Activated CD4-positive, alpha-beta T cell treated with anti-CD3 and anti-CD28 coated beads for 36 hours (primary cell): ENCODE measurements around the gene SPCS1. TPM values are rescaled to one million over a fixed set of nuclear protein-coding genes. Genes with fewer than 3 reads are reported as not detected.
"Not testable (repeated sequence)": the region's sequence is repeated elsewhere in the genome, so short reads cannot be mapped to it uniquely, and the experiment has no call there.

Source experiments
- ATAC-seq: fragments of 200-7000 bp; cut with Tn5 transposase; one replicate; pipeline ENCODE4 v1.10.0; 2021; ENCODE audit warnings: mild to moderate bottlenecking, moderate library complexity
- CTCF ChIA-PET: fragments of 350-600 bp; sonication (Branson Sonifier 250); formaldehyde crosslinking; loops from one replicate; lab custom pipeline; 2021; ENCODE audit warnings: antibody characterized with exemption; lab: Charles Lee
- POLR2A ChIA-PET: fragments of 350-600 bp; sonication (Branson Sonifier 250); formaldehyde crosslinking; loops from one replicate; lab custom pipeline; 2021; ENCODE audit warnings: antibody characterized with exemption, inconsistent platforms; lab: Charles Lee
- DNase-seq: peaks from one replicate; pipeline ENCODE4 v3.0.0-alpha.2; 2020
- H3K27ac Mint-ChIP-seq: one replicate; pipeline ENCODE4 v1.8.0; 2021; ENCODE audit warnings: mixed read lengths
- H3K27me3 Mint-ChIP-seq: one replicate; pipeline ENCODE4 v1.8.0; 2021; ENCODE audit warnings: mixed read lengths
- H3K36me3 Mint-ChIP-seq: one replicate; pipeline ENCODE4 v1.8.0; 2021; ENCODE audit warnings: low read depth, mixed read lengths
- H3K4me1 Mint-ChIP-seq: one replicate; pipeline ENCODE4 v1.8.0; 2021; ENCODE audit warnings: mixed read lengths
- H3K4me3 Mint-ChIP-seq: one replicate; pipeline ENCODE4 v1.8.0; 2021; ENCODE audit warnings: mild to moderate bottlenecking, moderate library complexity, mixed read lengths
- H3K9me3 Mint-ChIP-seq: one replicate; pipeline ENCODE4 v1.8.0; 2021; ENCODE audit warnings: low read depth, mixed read lengths
- intact Hi-C, 2 experiments: fragments of 100-400 bp; cut with DNase I in 1 of 2; cut with micrococcal nuclease in 1 of 2; formaldehyde crosslinking; loops; one replicate each; pipeline versions ENCODE4 v1.14.2 to v1.15.1; 2022 to 2024; cut with DNase I, micrococcal nuclease
- total RNA-seq, 2 experiments: library from RNA; stranded (reverse); gene quantifications; one replicate each; pipeline ENCODE4 v1.2.3, GENCODE V29; 2021

Gene SPCS1
- total RNA-seq, 2 experiments from 2014 or later, result 111 to 120 TPM

GRCh38 chr3:52728753-52729152 lies 22.8 kb downstream of the SPCS1 start:
- intact Hi-C loops, CTCF ChIA-PET, H3K4me3 Mint-ChIP-seq, DNase-seq, ATAC-seq, POLR2A ChIA-PET, H3K27ac Mint-ChIP-seq, H3K4me1 Mint-ChIP-seq, H3K27me3 Mint-ChIP-seq: not testable (repeated sequence)
- Mint-ChIP-seq H3K9me3 (peaks cover 21% of the 10 kb centered on the region), H3K36me3 (peaks cover 50% of the 10 kb centered on the region)

- peaks cover 21% of the 10 kb centered on the region for H3K9me3 Mint-ChIP-seq
- H3K27me3 Mint-ChIP-seq, result no peaks in the 10 kb centered on the region
- H3K4me1 Mint-ChIP-seq, result peaks cover 7% of the 10 kb centered on the region
- ATAC-seq (no peak), DNase-seq (no peak)
- ChIA-PET CTCF (interaction anchor here (0.6 kb wide), 1 partner anchor 117 kb away, joined by 3 read pairs; no protein-coding TSS in a partner anchor), POLR2A (no interaction called here)
- intact Hi-C loops, result no loop called here
- peaks cover 59% of the 10 kb centered on the region for H3K36me3 Mint-ChIP-seq
- H3K27ac Mint-ChIP-seq, result no peak overlapping the region
- H3K4me3 Mint-ChIP-seq, result no peak overlapping the region
These were observed 24.8 kb downstream of the SPCS1 start for GRCh38 chr3:52730681-52731080.

GRCh38 chr3:52731590-52731989 lies 25.7 kb downstream of the SPCS1 start:
- peaks cover 61% of the 10 kb centered on the region for H3K36me3 Mint-ChIP-seq
- peaks cover 21% of the 10 kb centered on the region for H3K9me3 Mint-ChIP-seq
- H3K27ac Mint-ChIP-seq, result no peak overlapping the region
- intact Hi-C loops, result no loop called here
- peaks cover 7% of the 10 kb centered on the region for H3K4me1 Mint-ChIP-seq
- no peak for ATAC-seq
- no peaks in the 10 kb centered on the region for H3K27me3 Mint-ChIP-seq
- H3K4me3 Mint-ChIP-seq, result no peak overlapping the region
- CTCF ChIA-PET, result no interaction called here
- no peak for DNase-seq
- POLR2A ChIA-PET, result no interaction called here

- POLR2A ChIA-PET, result no interaction called here
- no peak for ATAC-seq
- H3K27ac Mint-ChIP-seq, result no peak overlapping the region
- CTCF ChIA-PET, result no interaction called here
- intact Hi-C loops, result no loop called here
- H3K4me3 Mint-ChIP-seq, result no peak overlapping the region
- no peaks in the 10 kb centered on the region for H3K27me3 Mint-ChIP-seq
- H3K36me3 Mint-ChIP-seq, result peaks cover 63% of the 10 kb centered on the region
- peaks cover 21% of the 10 kb centered on the region for H3K9me3 Mint-ChIP-seq
- H3K4me1 Mint-ChIP-seq, result peaks cover 7% of the 10 kb centered on the region
- DNase-seq, result no peak
These were observed 27.5 kb downstream of the SPCS1 start for GRCh38 chr3:52733256-52733891.

- Mint-ChIP-seq H3K4me1 (no peaks in the 10 kb centered on the region), H3K27ac (no peak overlapping the region), H3K9me3 (no peaks in the 10 kb centered on the region), H3K4me3 (no peak overlapping the region), H3K36me3 (peaks cover 31% of the 10 kb centered on the region), H3K27me3 (no peaks in the 10 kb centered on the region)
- POLR2A ChIA-PET, result no interaction called here
- intact Hi-C loops, result loop anchor here (5.0 kb wide), 2 partner anchors 193 to 458 kb away; no protein-coding TSS in a partner anchor
- CTCF ChIA-PET, result interaction anchor here (1.2 kb wide), 1 partner anchor 331 kb away, joined by 3 read pairs; no protein-coding TSS in a partner anchor
- no peak for DNase-seq
- ATAC-seq, result no peak
These were observed 33.8 kb downstream of the SPCS1 start for GRCh38 chr3:52739730-52740129.

GRCh38 chr3:52742418-52743041 lies 36.6 kb downstream of the SPCS1 start:
- ChIA-PET CTCF (interaction anchor here (0.6 to 1.9 kb wide), 5 partner anchors 18 to 454 kb away, joined by 3 to 5 read pairs (median 4); no protein-coding TSS in a partner anchor), POLR2A (interaction anchor here (0.7 kb wide), 2 partner anchors 172 to 322 kb away, joined by 3 to 5 read pairs; no protein-coding TSS in a partner anchor)
- no peak for DNase-seq
- Mint-ChIP-seq H3K9me3 (no peaks in the 10 kb centered on the region), H3K4me3 (no peak overlapping the region), H3K36me3 (peaks cover 30% of the 10 kb centered on the region), H3K27me3 (no peaks in the 10 kb centered on the region), H3K4me1 (no peaks in the 10 kb centered on the region), H3K27ac (no peak overlapping the region)
- intact Hi-C loops, result loop anchor here (1.0 to 5.0 kb wide), 5 partner anchors 78 to 455 kb away; no protein-coding TSS in a partner anchor
- no peak for ATAC-seq

GRCh38 chr3:52743152-52743551 lies 37.2 kb downstream of the SPCS1 start:
- Mint-ChIP-seq H3K4me3 (no peak overlapping the region), H3K4me1 (no peaks in the 10 kb centered on the region), H3K9me3 (no peaks in the 10 kb centered on the region), H3K36me3 (peaks cover 30% of the 10 kb centered on the region), H3K27me3 (no peaks in the 10 kb centered on the region), H3K27ac (no peak overlapping the region)
- ATAC-seq (no peak), DNase-seq (no peak)
- ChIA-PET POLR2A (no interaction called here), CTCF (interaction anchor here (1.1 to 1.9 kb wide), 2 partner anchors 35 to 79 kb away, joined by 4 to 5 read pairs; no protein-coding TSS in a partner anchor)
- intact Hi-C loops, result loop anchor here (2.0 to 5.0 kb wide), 4 partner anchors 78 to 454 kb away; no protein-coding TSS in a partner anchor

- ChIA-PET POLR2A (no interaction called here), CTCF (interaction anchor here (1.1 to 1.9 kb wide), 2 partner anchors 36 to 79 kb away, joined by 4 to 5 read pairs; no protein-coding TSS in a partner anchor)
- no peak overlapping the region for H3K4me3 Mint-ChIP-seq
- H3K27ac Mint-ChIP-seq, result no peak overlapping the region
- no peaks in the 10 kb centered on the region for H3K9me3 Mint-ChIP-seq
- ATAC-seq (no peak), DNase-seq (no peak)
- no peaks in the 10 kb centered on the region for H3K27me3 Mint-ChIP-seq
- intact Hi-C loops, result loop anchor here (2.0 to 5.0 kb wide), 4 partner anchors 77 to 454 kb away; no protein-coding TSS in a partner anchor
- H3K36me3 Mint-ChIP-seq, result peaks cover 34% of the 10 kb centered on the region
- no peaks in the 10 kb centered on the region for H3K4me1 Mint-ChIP-seq
These were observed 37.8 kb downstream of the SPCS1 start for GRCh38 chr3:52743721-52744120.

GRCh38 chr3:52752045-52752660 lies 46.2 kb downstream of the SPCS1 start:
- no peaks in the 10 kb centered on the region for H3K9me3 Mint-ChIP-seq
- intact Hi-C loops, result no loop called here
- DNase-seq (no peak), ATAC-seq (no peak)
- H3K27me3 Mint-ChIP-seq, result no peaks in the 10 kb centered on the region
- H3K36me3 Mint-ChIP-seq, result peaks cover 30% of the 10 kb centered on the region
- ChIA-PET POLR2A (interaction anchor here (0.6 kb wide), 1 partner anchor 212 kb away, joined by 3 read pairs; no protein-coding TSS in a partner anchor), CTCF (no interaction called here)
- no peak overlapping the region for H3K27ac Mint-ChIP-seq
- no peaks in the 10 kb centered on the region for H3K4me1 Mint-ChIP-seq
- no peak overlapping the region for H3K4me3 Mint-ChIP-seq

- H3K9me3 Mint-ChIP-seq, result no peaks in the 10 kb centered on the region
- ChIA-PET CTCF (no interaction called here), POLR2A (no interaction called here)
- H3K4me1 Mint-ChIP-seq, result peaks cover 1% of the 10 kb centered on the region
- DNase-seq (no peak), ATAC-seq (no peak)
- H3K36me3 Mint-ChIP-seq, result peaks cover 28% of the 10 kb centered on the region
- intact Hi-C loops, result no loop called here
- no peak overlapping the region for H3K27ac Mint-ChIP-seq
- no peak overlapping the region for H3K4me3 Mint-ChIP-seq
- no peaks in the 10 kb centered on the region for H3K27me3 Mint-ChIP-seq
These were observed 48.5 kb downstream of the SPCS1 start for GRCh38 chr3:52754373-52754772.

GRCh38 chr3:52756141-52756540 lies 50.2 kb downstream of the SPCS1 start:
- Mint-ChIP-seq H3K36me3 (peaks cover 30% of the 10 kb centered on the region), H3K9me3 (no peaks in the 10 kb centered on the region), H3K27ac (no peak overlapping the region), H3K27me3 (no peaks in the 10 kb centered on the region), H3K4me1 (peaks cover 4% of the 10 kb centered on the region), H3K4me3 (no peak overlapping the region)
- POLR2A ChIA-PET, result no interaction called here
- CTCF ChIA-PET, result interaction anchor here (1.0 kb wide), 1 partner anchor 13 kb away, joined by 3 read pairs; no protein-coding TSS in a partner anchor
- DNase-seq (no peak), ATAC-seq (no peak)
- intact Hi-C loops, result no loop called here
